ENCODE measurements around the gene KPNA6.
A peak's percentile ranks its signal among the peaks of the same experiment; 100 is the strongest.
"Not testable (repeated sequence)": the region's sequence is repeated elsewhere in the genome, so short reads cannot be mapped to it uniquely, and the experiment has no call there.

Gene KPNA6

GRCh38 chr1:32112806-32113375 lies 5.0 kb downstream of the KPNA6 start:
- CTCF ChIA-PET = interaction anchor here (0.8 to 1.2 kb wide), 2 partner anchors 15 to 136 kb away, joined by 3 read pairs; no protein-coding TSS in a partner anchor
- Mint-ChIP-seq H3K4me3 (no peak overlapping the region), H3K27me3 (no peaks in the 10 kb centered on the region), H3K36me3 (peaks cover 14% of the 10 kb centered on the region), H3K27ac (peak overlapping the region; percentile 73), H3K4me1 (peaks cover 58% of the 10 kb centered on the region), H3K9me3 (no peaks in the 10 kb centered on the region)
- DNase-seq = peak; percentile 26

DNA sequence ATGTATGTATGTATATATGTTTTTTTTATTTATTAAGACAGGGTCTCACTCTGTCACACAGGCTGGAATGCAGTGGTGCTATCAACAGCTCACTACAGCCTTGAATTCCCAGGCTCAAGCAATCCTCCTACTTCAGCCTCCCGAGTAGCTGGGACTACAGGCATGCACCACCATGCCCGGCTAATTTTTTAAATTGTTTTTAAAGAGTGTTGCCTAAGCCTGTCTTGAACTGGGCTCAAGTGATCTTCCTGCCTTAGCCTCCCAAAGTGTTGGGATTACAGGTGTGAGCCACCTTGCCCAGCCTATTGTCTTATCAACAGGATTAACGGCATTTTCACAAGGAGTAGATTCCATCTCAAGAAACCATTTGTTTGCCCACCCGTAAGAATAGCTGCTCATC lies 5.6 kb downstream of the KPNA6 start:
- peak overlapping the region; percentile 49 for H3K27ac Mint-ChIP-seq
- not testable (repeated sequence) for H3K9me3 Mint-ChIP-seq, H3K27me3 Mint-ChIP-seq, DNase-seq
- H3K36me3 Mint-ChIP-seq = peaks cover 12% of the 10 kb centered on the region
- H3K4me3 Mint-ChIP-seq = peak overlapping the region; percentile 21
- H3K4me1 Mint-ChIP-seq = peaks cover 60% of the 10 kb centered on the region
- CTCF ChIA-PET = interaction anchor here (1.2 kb wide), 1 partner anchor 135 kb away, joined by 3 read pairs; no protein-coding TSS in a partner anchor

DNA sequence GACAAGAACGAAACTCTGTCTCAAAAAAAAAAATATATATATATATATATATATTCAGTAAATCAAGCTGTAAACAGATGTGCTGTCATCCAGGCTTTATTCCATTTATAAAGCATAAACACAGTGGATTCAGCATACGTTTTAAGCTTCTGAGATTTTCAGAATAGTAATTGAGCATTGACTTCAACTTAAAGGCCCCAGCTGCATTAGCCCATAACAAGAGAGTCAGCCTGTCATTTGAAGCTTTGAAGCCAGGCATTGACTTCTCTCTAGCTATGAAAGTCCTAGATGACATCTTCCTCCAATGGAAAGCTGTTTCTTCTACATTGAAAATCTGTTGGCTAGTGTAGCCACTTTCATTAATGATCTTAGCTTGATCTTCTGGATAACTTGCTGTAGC lies 6.6 kb downstream of the KPNA6 start:
- Mint-ChIP-seq H3K4me1 (peaks cover 57% of the 10 kb centered on the region), H3K4me3 (no peak overlapping the region), H3K27me3 (no peaks in the 10 kb centered on the region), H3K36me3 (peaks cover 9% of the 10 kb centered on the region), H3K9me3 (no peaks in the 10 kb centered on the region), H3K27ac (no peak overlapping the region)
- DNase-seq = no peak
- CTCF ChIA-PET = no interaction called here

- peaks cover 7% of the 10 kb centered on the region for H3K36me3 Mint-ChIP-seq
- DNase-seq = no peak
- CTCF ChIA-PET = no interaction called here
- H3K27me3 Mint-ChIP-seq = no peaks in the 10 kb centered on the region
- no peak overlapping the region for H3K4me3 Mint-ChIP-seq
- H3K9me3 Mint-ChIP-seq = no peaks in the 10 kb centered on the region
- no peak overlapping the region for H3K27ac Mint-ChIP-seq
- peaks cover 46% of the 10 kb centered on the region for H3K4me1 Mint-ChIP-seq
Observed at GRCh38 chr1:32115496-32115895, 7.6 kb downstream of the KPNA6 start.

DNA sequence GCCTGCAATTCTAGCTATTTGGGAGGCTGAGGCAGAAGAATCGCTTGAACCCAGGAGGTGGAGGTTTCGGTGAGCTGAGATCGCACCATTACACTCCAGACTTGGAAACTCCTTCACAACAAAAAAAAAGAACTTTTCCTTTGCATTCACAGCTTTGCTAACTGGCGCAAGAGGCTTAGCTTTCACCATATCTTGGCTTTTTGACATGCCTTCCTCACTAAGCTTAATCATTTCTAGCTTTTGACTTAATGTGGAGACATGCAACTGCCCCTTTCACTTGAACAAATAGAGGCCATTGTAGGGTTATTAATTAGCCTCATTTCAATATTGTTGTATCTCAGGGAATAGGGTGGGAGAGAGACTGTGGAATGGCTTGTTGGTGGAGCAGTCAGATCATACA lies 8.7 kb downstream of the KPNA6 start:
- peaks cover 43% of the 10 kb centered on the region for H3K4me1 Mint-ChIP-seq
- DNase-seq = no peak
- no peak overlapping the region for H3K4me3 Mint-ChIP-seq
- no peaks in the 10 kb centered on the region for H3K27me3 Mint-ChIP-seq
- H3K9me3 Mint-ChIP-seq = no peaks in the 10 kb centered on the region
- CTCF ChIA-PET = no interaction called here
- H3K36me3 Mint-ChIP-seq = peaks cover 6% of the 10 kb centered on the region
- H3K27ac Mint-ChIP-seq = no peak overlapping the region

DNA sequence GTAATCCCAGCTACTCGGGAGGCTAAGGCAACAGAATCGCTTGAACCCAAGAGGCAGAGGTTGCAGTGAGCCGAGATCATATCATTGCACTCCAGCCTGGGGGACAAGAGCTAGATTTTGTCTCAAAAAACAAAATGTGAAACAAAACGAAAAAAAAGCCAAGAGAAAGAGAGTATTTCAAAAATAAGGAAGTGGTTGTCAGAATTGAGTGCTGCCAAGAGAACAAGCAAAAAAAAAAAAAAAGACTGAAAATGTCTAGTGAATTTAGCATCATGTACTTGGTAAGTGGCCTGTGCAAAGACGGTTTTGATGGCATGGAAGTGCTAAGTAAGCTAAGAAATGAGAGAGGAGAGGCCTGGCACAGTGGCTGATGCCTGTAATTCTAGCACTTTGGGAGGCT lies 14.3 kb downstream of the KPNA6 start:
- Mint-ChIP-seq H3K9me3 (no peaks in the 10 kb centered on the region), H3K27me3 (no peaks in the 10 kb centered on the region), H3K36me3 (peaks cover 12% of the 10 kb centered on the region), H3K4me1 (peaks cover 32% of the 10 kb centered on the region), H3K27ac (peak overlapping the region; percentile 28), H3K4me3 (no peak overlapping the region)
- no peak for DNase-seq
- CTCF ChIA-PET = interaction anchor here (0.7 to 1.3 kb wide), 2 partner anchors 10 to 13 kb away, joined by 3 read pairs; no protein-coding TSS in a partner anchor

- H3K27ac Mint-ChIP-seq, H3K9me3 Mint-ChIP-seq, H3K4me3 Mint-ChIP-seq, DNase-seq, H3K27me3 Mint-ChIP-seq, CTCF ChIA-PET: not testable (repeated sequence)
- Mint-ChIP-seq H3K36me3 (peaks cover 14% of the 10 kb centered on the region), H3K4me1 (peaks cover 35% of the 10 kb centered on the region)
Observed at GRCh38 chr1:32123361-32123760, 15.5 kb downstream of the KPNA6 start.

DNA sequence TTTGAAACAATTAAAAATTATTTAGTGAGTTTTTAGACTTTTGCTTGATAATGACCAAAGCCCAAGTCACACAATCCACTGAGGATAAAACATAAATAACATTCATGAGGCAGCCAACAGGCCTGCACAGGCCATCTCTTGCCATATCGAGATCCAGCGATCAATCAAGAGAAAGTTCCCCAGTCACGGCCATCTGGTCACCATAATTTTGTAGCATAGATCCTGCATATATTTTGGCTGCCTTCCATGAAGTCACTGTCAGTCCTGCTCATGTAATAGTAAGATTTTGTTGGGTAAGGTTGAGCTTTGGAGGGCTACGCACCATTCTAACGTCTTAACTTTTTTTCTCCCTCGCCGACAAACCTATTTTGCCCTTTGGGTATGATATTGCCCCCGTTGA lies 17.5 kb downstream of the KPNA6 start:
- no peak for DNase-seq
- CTCF ChIA-PET = interaction anchor here (0.8 kb wide), 1 partner anchor 17 kb away, joined by 4 read pairs; no protein-coding TSS in a partner anchor
- Mint-ChIP-seq H3K27me3 (no peaks in the 10 kb centered on the region), H3K27ac (no peak overlapping the region), H3K4me3 (no peak overlapping the region), H3K4me1 (peaks cover 45% of the 10 kb centered on the region), H3K9me3 (no peaks in the 10 kb centered on the region), H3K36me3 (peaks cover 16% of the 10 kb centered on the region)

GRCh38 chr1:32126770-32127169 lies 18.9 kb downstream of the KPNA6 start:
- no peaks in the 10 kb centered on the region for H3K27me3 Mint-ChIP-seq
- H3K27ac Mint-ChIP-seq = no peak overlapping the region
- no peak overlapping the region for H3K4me3 Mint-ChIP-seq
- H3K9me3 Mint-ChIP-seq = no peaks in the 10 kb centered on the region
- peaks cover 15% of the 10 kb centered on the region for H3K36me3 Mint-ChIP-seq
- H3K4me1 Mint-ChIP-seq = peaks cover 36% of the 10 kb centered on the region
- CTCF ChIA-PET = interaction anchor here (0.6 to 2.2 kb wide), 2 partner anchors 8 to 202 kb away, joined by 3 to 10 read pairs; no protein-coding TSS in a partner anchor
- DNase-seq = no peak

GRCh38 chr1:32127409-32128198 lies 19.7 kb downstream of the KPNA6 start:
- Mint-ChIP-seq H3K4me3 (no peak overlapping the region), H3K36me3 (peaks cover 11% of the 10 kb centered on the region), H3K4me1 (peaks cover 28% of the 10 kb centered on the region), H3K9me3 (no peaks in the 10 kb centered on the region), H3K27me3 (no peaks in the 10 kb centered on the region), H3K27ac (peak overlapping the region; percentile 71)
- DNase-seq = no peak
- CTCF ChIA-PET = interaction anchor here (0.6 to 2.2 kb wide), 5 partner anchors 9 to 201 kb away, joined by 3 to 10 read pairs (median 3); no protein-coding TSS in a partner anchor

GRCh38 chr1:32128479-32128878 lies 20.6 kb downstream of the KPNA6 start:
- CTCF ChIA-PET = interaction anchor here (1.0 to 2.2 kb wide), 2 partner anchors 10 to 32 kb away, joined by 3 to 10 read pairs; no protein-coding TSS in a partner anchor
- H3K36me3 Mint-ChIP-seq = peaks cover 11% of the 10 kb centered on the region

GRCh38 chr1:32128964-32129363 lies 21.1 kb downstream of the KPNA6 start:
- CTCF ChIA-PET = interaction anchor here (2.2 kb wide), 1 partner anchor 10 kb away, joined by 10 read pairs; no protein-coding TSS in a partner anchor
- no peak for DNase-seq
- Mint-ChIP-seq H3K4me3 (no peak overlapping the region), H3K27me3 (no peaks in the 10 kb centered on the region), H3K36me3 (peaks cover 12% of the 10 kb centered on the region), H3K4me1 (peaks cover 22% of the 10 kb centered on the region), H3K27ac (no peak overlapping the region), H3K9me3 (no peaks in the 10 kb centered on the region)

More at GRCh38 chr1:32128479-32128878, 20.6 kb downstream of the KPNA6 start:
- no peak for DNase-seq
- H3K4me1 Mint-ChIP-seq = peaks cover 22% of the 10 kb centered on the region
- no peaks in the 10 kb centered on the region for H3K9me3 Mint-ChIP-seq
- no peaks in the 10 kb centered on the region for H3K27me3 Mint-ChIP-seq
- no peak overlapping the region for H3K27ac Mint-ChIP-seq
- no peak overlapping the region for H3K4me3 Mint-ChIP-seq

DNA sequence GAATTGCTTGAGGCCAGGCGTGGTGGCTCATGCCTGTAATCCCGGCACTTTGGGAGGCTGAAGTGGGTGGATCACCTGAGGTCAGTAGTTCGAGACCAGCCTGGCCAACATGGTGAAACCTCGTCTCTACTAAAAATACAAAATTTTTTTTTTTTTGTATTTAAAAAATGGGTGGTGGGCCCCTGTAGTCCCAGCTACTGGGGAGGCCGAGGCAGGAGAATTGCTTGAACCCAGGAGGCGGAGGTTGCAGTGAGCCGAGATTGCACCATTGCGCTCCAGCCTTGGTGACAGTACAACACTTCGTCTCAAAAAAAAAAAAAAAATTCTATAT lies 26.1 kb downstream of the KPNA6 start:
- H3K27ac Mint-ChIP-seq, H3K27me3 Mint-ChIP-seq, DNase-seq, H3K9me3 Mint-ChIP-seq, CTCF ChIA-PET, H3K4me3 Mint-ChIP-seq: not testable (repeated sequence)
- peaks cover 23% of the 10 kb centered on the region for H3K36me3 Mint-ChIP-seq
- peaks cover 23% of the 10 kb centered on the region for H3K4me1 Mint-ChIP-seq

DNA sequence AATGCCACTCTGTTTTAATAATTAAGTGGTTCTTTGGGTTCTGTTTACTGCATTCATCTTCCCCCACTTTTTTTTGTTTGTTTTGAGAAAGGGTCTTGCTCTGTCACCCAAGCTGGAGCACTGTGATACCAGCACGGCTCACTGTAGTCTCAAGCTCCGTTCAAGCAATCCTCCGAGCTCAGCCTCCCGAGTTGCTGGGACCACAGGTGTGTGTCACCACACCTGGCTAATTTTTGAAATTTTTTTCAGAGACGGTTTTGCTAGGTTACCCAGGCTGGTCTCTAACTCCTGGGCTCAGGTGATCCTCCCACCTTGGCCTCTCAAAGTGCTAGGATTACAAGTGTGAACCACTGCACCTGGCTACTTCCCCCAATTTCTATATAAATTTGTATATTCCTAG lies 29.3 kb downstream of the KPNA6 start:
- CTCF ChIA-PET = no interaction called here
- DNase-seq = no peak
- no peaks in the 10 kb centered on the region for H3K9me3 Mint-ChIP-seq
- no peak overlapping the region for H3K4me3 Mint-ChIP-seq
- no peaks in the 10 kb centered on the region for H3K27me3 Mint-ChIP-seq
- H3K36me3 Mint-ChIP-seq = peaks cover 19% of the 10 kb centered on the region
- H3K4me1 Mint-ChIP-seq = peaks cover 23% of the 10 kb centered on the region
- no peak overlapping the region for H3K27ac Mint-ChIP-seq

- no peaks in the 10 kb centered on the region for H3K27me3 Mint-ChIP-seq
Observed at GRCh38 chr1:32138965-32139364, 31.1 kb downstream of the KPNA6 start.

More at GRCh38 chr1:32138965-32139364, 31.1 kb downstream of the KPNA6 start:
- Mint-ChIP-seq H3K4me3 (no peak overlapping the region), H3K36me3 (peaks cover 18% of the 10 kb centered on the region), H3K4me1 (peaks cover 26% of the 10 kb centered on the region), H3K9me3 (no peaks in the 10 kb centered on the region), H3K27ac (no peak overlapping the region)
- DNase-seq = no peak
- CTCF ChIA-PET = no interaction called here
